Body of pancreas (tissue), 4 donors: ENCODE data around the gene ESYT2. TPM values are rescaled to one million over a fixed set of nuclear protein-coding genes. Genes with fewer than 3 reads are reported as not detected.
A peak's percentile ranks its signal among the peaks of the same experiment; 100 is the strongest.

Experiments
- ATAC-seq: fragments of 150-250 bp; one replicate; pipeline ENCODE4 v1.9.1; 2016
- DNase-seq, 4 donors: peaks; one replicate each; pipeline ENCODE4 v3.0.0-alpha.2; 2019
- H3K27ac ChIP-seq, 4 donors: fragments of 200-600 bp; sonication (generic); 1 replicate in 3 of 4; 2 replicates in 1 of 4; pipeline versions ENCODE4 v1.5.1 to v1.6.1; 2016 to 2019; ENCODE audit warnings: mild to moderate bottlenecking in 1 of 4, mixed read lengths in 1 of 4, moderate library complexity in 1 of 4
- H3K27me3 ChIP-seq, 2 donors: fragments of 200-600 bp; sonication (generic); one replicate each; pipeline ENCODE4 v1.6.0; 2016; ENCODE audit warnings: mild to moderate bottlenecking in 1 of 2
- H3K36me3 ChIP-seq, 2 donors: fragments of 200-600 bp; sonication (generic); replicated peaks in 1 of 2; 2 replicates each; pipeline ENCODE4 v1.5.1; 2016; ENCODE audit warnings: low read depth in 2 of 2; ENCODE audit not compliant: insufficient read depth in 1 of 2
- H3K4me1 ChIP-seq: fragments of 200-600 bp; sonication (generic); one replicate; pipeline ENCODE4 v1.6.0; 2016
- H3K4me3 ChIP-seq, 2 donors: fragments of 200-600 bp; sonication (generic); 1 replicate in 1 of 2; 2 replicates in 1 of 2; pipeline ENCODE4 v1.5.1; 2016 to 2019
- H3K9me3 ChIP-seq, 3 donors: fragments of 200-600 bp; sonication (generic); 1 replicate in 2 of 3; 2 replicates in 1 of 3; pipeline ENCODE4 v1.5.1; 2016
- POLR2A ChIP-seq, 3 donors: fragments of 450-650 bp; IDR thresholded peaks; one replicate each; pipeline ENCODE4 v1.6.1; 2016; ENCODE audit warnings: antibody characterized with exemption in 3 of 3, mild to moderate bottlenecking in 2 of 3
- WGBS, 2 donors: methylation state at CpG; one replicate each; pipeline ENCODE4 v1.1.5; 2017; 5-methylcytosine and 5-hydroxymethylcytosine counted together
- intact Hi-C: fragments of 100-400 bp; cut with DNase I; formaldehyde crosslinking; loops from one replicate; pipeline ENCODE4 v1.15.1; 2023
- total RNA-seq, 2 donors: library from RNA; depleted of rRNA; stranded (reverse); fragments of >200 nt; gene quantifications; one replicate each; pipeline ENCODE4 v1.1.0, GENCODE V29; 2016
- TF ChIP-seq, protein P1 (sequence below), 7 experiments: fragments of 450-650 bp in 4 of 7; fragments of 200-600 bp in 3 of 7; sonication (generic) in 3 of 7; IDR thresholded peaks; one replicate each; pipeline ENCODE4 v1.5.1; 2016 to 2019; ENCODE audit warnings: antibody characterized with exemption in 7 of 7

ESYT2 gene
- total RNA-seq, 2 donors from 2014 or later: 35.9 to 40.5 TPM

DNA sequence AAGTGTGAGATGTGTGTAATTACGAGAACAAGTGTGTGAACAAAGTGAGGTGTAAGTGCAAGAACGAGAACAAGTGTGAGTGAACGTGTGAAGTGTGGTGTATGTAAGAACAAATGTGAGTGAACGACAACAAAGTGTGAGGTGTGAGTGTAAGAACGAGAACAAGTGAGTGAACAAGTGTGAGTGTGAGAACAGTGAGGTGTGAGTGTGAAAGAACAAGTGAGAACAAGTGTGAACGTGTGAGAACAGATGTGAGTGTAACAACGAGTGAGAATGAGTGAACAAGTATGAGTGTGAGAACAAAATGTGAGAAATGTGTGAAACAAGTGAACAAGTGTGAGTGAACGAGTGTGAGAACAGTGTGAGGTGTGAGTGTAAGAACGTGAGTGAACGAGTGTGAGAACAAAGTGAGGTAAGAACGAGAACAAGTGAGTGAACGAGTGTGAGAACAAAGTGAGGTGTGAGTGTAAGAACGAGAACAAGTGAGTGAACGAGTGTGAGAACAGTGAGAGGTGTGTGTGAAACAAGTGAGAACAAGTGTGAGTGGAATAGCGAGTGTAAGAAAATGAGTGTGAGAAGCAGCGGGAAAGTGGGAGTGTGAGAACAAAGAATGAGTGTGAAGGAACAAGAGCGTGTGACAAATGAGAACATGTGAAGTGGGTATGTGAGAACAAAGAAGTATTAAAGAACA is 47.2 kb downstream of the ESYT2 start:
- no peak for TF ChIP-seq POLR2A (IDR thresholded peaks at IDR 0.05)
- TF ChIP-seq, protein P1, sequence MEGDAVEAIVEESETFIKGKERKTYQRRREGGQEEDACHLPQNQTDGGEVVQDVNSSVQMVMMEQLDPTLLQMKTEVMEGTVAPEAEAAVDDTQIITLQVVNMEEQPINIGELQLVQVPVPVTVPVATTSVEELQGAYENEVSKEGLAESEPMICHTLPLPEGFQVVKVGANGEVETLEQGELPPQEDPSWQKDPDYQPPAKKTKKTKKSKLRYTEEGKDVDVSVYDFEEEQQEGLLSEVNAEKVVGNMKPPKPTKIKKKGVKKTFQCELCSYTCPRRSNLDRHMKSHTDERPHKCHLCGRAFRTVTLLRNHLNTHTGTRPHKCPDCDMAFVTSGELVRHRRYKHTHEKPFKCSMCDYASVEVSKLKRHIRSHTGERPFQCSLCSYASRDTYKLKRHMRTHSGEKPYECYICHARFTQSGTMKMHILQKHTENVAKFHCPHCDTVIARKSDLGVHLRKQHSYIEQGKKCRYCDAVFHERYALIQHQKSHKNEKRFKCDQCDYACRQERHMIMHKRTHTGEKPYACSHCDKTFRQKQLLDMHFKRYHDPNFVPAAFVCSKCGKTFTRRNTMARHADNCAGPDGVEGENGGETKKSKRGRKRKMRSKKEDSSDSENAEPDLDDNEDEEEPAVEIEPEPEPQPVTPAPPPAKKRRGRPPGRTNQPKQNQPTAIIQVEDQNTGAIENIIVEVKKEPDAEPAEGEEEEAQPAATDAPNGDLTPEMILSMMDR (IDR thresholded peaks at IDR 0.05): no peak
- Histone ChIP-seq H3K4me3 (no peak overlapping the region), H3K9me3 (no peaks in the 10 kb centered on the region), H3K27ac (peak overlapping the region in 1 of 4 donors; percentile 7), H3K4me1 (peaks cover 11% of the 10 kb centered on the region), H3K27me3 (no peaks in the 10 kb centered on the region), H3K36me3 (peaks cover 0 to 3% of the 10 kb centered on the region in 2 donors)
- intact Hi-C loops: no loop called here
- ATAC-seq (no peak), DNase-seq (no peak)
- WGBS, 2 donors: 84 to 91% methylated on average over 17 of the region's 17 CpGs

DNA sequence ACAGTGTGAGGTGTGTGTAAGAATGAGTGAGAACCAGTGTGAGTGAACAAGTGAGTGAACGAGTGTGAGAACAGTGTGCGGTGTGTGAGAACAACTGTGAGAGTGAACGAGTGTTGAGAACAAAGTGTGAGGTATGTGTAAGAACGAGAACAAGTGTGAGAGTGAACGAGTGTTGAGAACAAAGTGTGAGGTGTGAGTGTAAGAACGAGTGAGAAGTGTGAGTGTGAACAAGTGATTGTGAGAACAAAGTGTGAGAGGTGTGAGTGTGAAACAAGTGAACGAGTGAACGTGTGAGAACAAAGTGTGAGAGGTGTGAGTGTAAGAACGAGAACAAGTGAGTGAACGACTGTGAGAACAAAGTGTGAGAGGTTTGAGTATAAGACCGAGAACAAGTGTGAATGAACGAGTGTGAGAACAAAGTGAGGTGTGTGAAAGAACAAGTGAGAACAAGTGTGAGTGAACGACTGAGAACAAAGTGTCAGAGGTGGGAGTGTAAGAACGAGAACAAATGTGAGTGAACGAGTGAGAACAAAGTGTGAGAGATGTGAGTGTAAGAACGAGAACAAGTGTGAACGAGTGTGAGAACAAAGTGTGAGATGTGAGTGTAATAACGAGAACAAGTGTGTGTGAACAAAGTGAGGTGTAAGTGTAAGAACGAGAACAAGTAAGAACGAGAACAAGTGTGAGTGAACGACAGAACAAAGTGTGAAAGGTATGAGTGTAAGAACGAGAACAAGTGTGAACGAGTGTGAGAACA is 47.9 kb downstream of the ESYT2 start:
- Histone ChIP-seq H3K27ac (no peak overlapping the region), H3K4me3 (no peak overlapping the region), H3K27me3 (no peaks in the 10 kb centered on the region), H3K4me1 (peaks cover 11% of the 10 kb centered on the region), H3K9me3 (no peaks in the 10 kb centered on the region), H3K36me3 (peaks cover 0 to 3% of the 10 kb centered on the region in 2 donors)
- ATAC-seq (no peak), DNase-seq (no peak)
- TF ChIP-seq, protein P1 (IDR thresholded peaks at IDR 0.05): no peak
- no peak for TF ChIP-seq POLR2A (IDR thresholded peaks at IDR 0.05)
- intact Hi-C loops: no loop called here
- WGBS, 2 donors: 92 to 94% methylated on average over 23 of the region's 23 CpGs

DNA sequence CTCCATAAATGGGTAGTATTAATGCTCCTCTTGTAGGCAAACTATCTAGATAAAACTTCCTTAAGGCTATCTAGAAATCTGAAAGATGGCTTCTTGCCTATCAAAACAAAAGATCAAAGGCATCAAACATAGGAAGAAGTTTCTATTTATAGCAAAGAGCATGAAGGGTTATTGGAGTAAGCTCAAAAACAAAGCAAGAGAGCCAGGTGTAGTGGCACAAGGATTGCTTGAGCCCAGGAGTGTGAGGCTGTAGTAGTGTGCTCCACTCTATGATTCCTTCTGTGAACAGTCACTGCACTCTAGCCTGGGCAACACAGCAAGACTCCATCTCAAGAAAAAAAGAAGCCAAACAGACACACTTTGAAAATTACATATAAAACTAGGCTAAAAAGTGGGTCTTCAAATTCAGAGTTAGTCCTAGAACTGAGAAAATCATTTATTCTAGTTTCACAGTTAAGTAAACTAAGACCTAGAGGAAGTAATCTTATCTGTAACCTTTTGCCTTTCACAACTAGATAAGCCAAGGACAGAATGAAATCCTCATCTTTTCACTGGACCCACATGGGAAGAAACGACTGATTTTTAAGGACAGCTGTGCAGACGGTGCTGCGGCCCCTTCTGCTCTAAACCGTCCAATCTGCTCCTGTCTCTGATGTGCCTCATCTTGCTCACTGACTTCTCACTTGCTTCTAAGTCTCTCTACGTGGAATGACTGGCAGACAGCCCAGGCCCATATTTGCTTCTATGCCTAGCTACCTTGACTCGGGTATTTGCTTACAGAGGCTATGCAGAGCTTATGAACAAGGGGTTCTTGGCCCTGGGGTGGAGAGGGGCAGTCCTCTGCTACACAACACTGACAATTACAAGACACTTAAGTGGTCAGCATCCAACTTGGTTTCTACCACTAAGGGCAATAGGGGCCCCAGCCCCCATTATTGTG is 50.0 kb downstream of the ESYT2 start:
- Histone ChIP-seq H3K9me3 (no peaks in the 10 kb centered on the region), H3K27ac (no peak overlapping the region), H3K36me3 (peaks cover 0 to 3% of the 10 kb centered on the region in 2 donors), H3K27me3 (no peaks in the 10 kb centered on the region), H3K4me1 (peaks cover 11% of the 10 kb centered on the region), H3K4me3 (no peak overlapping the region)
- WGBS, 2 donors: 47 to 51% methylated on average over 6 of the region's 6 CpGs
- TF ChIP-seq, protein P1 (IDR thresholded peaks at IDR 0.05): no peak
- TF ChIP-seq POLR2A (IDR thresholded peaks at IDR 0.05): no peak
- intact Hi-C loops: no loop called here
- peak; percentile 34 to 71 (median 42) for DNase-seq
- no peak for ATAC-seq

DNA sequence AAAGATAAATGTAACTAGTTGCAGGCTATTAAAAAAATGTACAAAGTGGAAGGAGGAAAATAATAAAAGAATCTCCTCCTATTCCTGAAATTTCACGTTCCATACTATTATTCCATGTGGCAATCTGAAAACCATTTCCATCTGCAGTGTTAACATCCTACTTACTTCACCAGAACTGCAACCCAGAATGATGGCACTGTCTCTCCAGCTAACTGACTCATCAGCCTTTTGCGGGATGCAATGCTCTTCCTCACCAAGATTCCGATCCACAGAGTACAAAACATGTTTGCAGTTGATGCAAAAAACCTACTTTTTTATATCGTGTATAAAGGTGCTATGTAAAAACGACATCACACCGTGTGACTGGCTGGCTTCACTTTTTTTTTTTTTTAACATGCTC is 50.8 kb downstream of the ESYT2 start:
- intact Hi-C loops: no loop called here
- H3K4me1 ChIP-seq: peaks cover 11% of the 10 kb centered on the region

More for the DNA sequence above, 50.8 kb downstream of the ESYT2 start:
- DNase-seq (no peak), ATAC-seq (no peak)
- Histone ChIP-seq H3K4me3 (no peak overlapping the region), H3K27me3 (no peaks in the 10 kb centered on the region), H3K36me3 (peaks cover 0 to 3% of the 10 kb centered on the region in 2 donors), H3K27ac (no peak overlapping the region), H3K9me3 (no peaks in the 10 kb centered on the region)
- WGBS, 2 donors: 91 to 93% methylated on average over 6 of the region's 6 CpGs
- no peak for TF ChIP-seq POLR2A (IDR thresholded peaks at IDR 0.05)
- TF ChIP-seq, protein P1 (IDR thresholded peaks at IDR 0.05): no peak
